Panc1 (cell line): ENCODE results near the gene THAP6.
"Not testable (repeated sequence)": the region's sequence is repeated elsewhere in the genome, so short reads cannot be mapped to it uniquely, and the experiment has no call there.

Source experiments
- CTCF ChIP-seq: fragments of 450-650 bp; IDR thresholded peaks from 2 replicates; pipeline ENCODE4 v1.5.1; 2017; ENCODE audit warnings: mild to moderate bottlenecking
- POLR2AphosphoS5 ChIP-seq: IDR thresholded peaks from 2 replicates; pipeline ENCODE4 v1.6.1; 2012; ENCODE audit warnings: mild to moderate bottlenecking, low read depth, low read length, moderate library complexity
- REST ChIP-seq, 2 experiments: IDR thresholded peaks; 2 replicates each; pipeline ENCODE4 v1.6.1; 2011 to 2012; ENCODE audit warnings: low read depth in 2 of 2, control low read depth in 1 of 2, low read length in 1 of 2, mild to moderate bottlenecking in 1 of 2, moderate library complexity in 1 of 2; ENCODE audit not compliant: insufficient read depth in 1 of 2

GRCh38 chr4:75531536-75532143, 17.4 kb downstream of the THAP6 start:
- not testable (repeated sequence) for TF ChIP-seq CTCF; POLR2AphosphoS5; REST (IDR thresholded peaks at IDR 0.05; ENCODE audit: insufficient read depth in 1 of 2, low read depth in 2 of 2, low read length in 1 of 2)
